GM21526 (cell line): Measurements from ENCODE around the gene UBE2Z.
A peak's percentile ranks its signal among the peaks of the same experiment; 100 is the strongest.
"Not testable (repeated sequence)": the region's sequence is repeated elsewhere in the genome, so short reads cannot be mapped to it uniquely, and the experiment has no call there.

Source experiments
- ATAC-seq: cut with Tn5 transposase; IDR thresholded peaks from one replicate; pipeline ENCODE4 v1.9.1; 2021; ENCODE audit warnings: moderate library complexity; ENCODE audit not compliant: unreplicated experiment, low FRiP score

Gene UBE2Z

DNA sequence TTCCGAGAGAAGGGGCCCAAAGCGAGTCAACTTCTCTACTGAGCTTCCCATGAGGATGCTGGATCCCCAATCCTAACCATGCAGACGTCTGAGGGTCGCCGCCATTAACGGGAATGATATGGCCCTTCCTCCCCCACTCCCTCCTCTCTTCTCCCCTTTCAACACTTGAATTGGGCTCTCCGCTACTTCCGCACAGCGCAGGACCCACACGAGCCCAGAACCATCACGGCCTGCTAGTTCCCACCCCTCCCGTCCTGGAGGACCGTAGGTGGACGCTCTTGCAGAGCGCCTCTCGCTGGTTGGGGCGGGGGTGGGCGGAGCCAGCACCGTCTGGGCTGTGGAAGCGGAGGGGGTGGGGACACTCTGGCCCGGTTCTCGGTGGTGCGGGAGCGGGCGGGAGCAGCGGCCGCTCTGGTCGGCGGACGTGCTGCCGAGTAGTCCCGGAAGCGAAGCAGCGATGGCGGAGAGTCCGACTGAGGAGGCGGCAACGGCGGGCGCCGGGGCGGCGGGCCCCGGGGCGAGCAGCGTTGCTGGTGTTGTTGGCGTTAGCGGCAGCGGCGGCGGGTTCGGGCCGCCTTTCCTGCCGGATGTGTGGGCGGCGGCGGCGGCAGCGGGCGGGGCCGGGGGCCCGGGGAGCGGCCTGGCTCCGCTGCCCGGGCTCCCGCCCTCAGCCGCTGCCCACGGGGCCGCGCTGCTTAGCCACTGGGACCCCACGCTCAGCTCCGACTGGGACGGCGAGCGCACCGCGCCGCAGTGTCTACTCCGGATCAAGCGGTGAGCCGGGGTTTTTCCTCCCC, at the start of gene UBE2Z:
Gene UBE2Z (plus strand): TSS at position 361 of the 797 bp plus-strand sequence. CDS start 97 bp downstream, at position 458.
- peak; percentile 62 for ATAC-seq

- no peak for ATAC-seq
These were observed 48.2 kb upstream of the UBE2Z start for GRCh38 chr17:48860034-48860433.

GRCh38 chr17:48860456-48860855, 47.8 kb upstream of the UBE2Z start:
- no peak for ATAC-seq

DNA sequence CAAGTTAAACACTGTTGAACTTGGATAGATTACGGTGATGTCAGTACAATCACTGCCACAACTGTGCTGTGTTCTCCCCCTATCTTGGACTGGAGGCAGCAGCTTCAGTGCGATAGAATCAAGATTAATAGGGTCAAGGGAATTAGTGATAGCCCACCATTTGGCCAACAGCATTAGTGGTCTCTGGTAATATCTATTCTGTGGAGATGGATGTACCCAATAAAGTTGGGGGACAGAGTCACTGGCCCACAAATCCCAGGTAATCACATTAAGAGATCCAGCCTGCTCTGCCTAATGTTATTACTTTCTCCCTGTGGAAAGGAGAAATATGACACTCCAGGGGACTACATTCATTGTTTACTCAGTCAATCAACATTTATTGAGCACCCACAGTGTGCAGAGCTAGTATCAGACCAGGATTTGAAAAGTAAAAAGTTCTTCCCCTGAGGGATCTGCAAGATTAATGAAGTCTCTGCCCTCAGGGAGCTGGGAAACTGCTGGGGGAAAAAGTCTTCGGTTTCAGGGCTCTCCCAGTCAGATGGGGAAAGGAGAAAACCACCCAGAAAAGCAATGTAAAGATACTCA, 39.2 kb upstream of the UBE2Z start:
- ATAC-seq = no peak

GRCh38 chr17:48869821-48870318, 38.3 kb upstream of the UBE2Z start:
- no peak for ATAC-seq

DNA sequence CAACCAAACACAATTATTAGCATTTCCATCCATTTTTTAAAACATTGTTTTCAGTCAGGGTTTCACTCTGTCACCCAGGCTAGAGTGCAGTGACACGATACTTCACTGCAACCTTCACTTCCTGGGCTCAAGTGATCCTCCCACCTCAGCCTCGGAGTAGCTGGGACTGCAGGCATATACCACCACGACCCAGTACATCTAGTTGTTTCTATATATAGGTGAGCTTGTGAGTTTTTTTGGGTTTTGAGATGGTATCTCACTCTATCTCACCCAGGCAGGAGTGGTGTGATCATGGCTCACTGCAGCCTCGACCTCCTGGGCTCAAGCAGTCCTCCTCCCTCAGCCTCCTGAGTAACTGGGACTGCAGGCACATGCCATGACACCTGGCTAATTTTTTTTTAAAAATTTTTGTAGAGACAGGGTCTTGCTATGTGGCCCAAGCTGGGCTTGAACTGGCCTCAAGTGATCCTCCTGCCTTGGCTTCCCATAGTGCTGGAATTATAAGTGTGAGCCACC, 37.1 kb upstream of the UBE2Z start:
- no peak for ATAC-seq

- ATAC-seq = no peak
These were observed 36.5 kb upstream of the UBE2Z start for GRCh38 chr17:48871551-48872351.

DNA sequence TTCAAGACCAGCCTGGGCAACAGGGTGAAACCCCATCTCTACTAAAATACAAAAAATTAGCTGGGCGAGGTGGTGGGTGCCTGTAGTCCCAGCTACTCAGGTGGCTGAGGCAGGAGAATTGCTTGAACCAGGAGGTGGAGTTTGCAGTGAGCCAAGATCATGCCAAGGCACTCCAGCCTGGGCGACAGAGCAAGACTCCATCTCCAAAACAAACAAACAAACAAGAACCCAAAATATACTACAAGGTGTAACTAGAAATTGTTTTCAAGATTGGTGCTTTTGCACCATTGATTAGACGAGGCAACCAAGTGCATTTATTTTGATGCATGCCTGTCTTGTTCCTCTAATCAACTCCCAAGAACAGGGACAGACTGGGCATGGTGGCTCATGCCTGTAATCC, 35.8 kb upstream of the UBE2Z start:
- not testable (repeated sequence) for ATAC-seq

DNA sequence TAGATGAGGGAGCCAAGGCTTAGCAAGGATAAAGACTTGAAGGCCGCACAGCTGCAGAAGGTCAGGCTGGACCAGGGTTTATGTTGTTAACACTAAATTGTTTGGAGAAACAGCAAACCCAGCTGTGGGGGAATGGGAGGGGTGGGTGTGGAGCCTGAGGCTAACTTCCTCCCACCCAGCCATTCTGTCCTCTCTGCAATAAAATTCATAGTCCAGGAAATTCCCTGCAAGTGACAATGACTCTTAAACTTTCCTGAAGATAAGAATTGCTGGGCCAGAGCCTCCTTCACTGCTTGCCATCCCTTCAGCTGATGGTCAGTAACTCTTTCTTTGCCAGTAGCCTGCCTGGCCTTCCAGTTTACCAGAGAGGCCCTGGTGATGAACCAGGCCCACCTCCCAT, 35.0 kb upstream of the UBE2Z start:
- no peak for ATAC-seq

DNA sequence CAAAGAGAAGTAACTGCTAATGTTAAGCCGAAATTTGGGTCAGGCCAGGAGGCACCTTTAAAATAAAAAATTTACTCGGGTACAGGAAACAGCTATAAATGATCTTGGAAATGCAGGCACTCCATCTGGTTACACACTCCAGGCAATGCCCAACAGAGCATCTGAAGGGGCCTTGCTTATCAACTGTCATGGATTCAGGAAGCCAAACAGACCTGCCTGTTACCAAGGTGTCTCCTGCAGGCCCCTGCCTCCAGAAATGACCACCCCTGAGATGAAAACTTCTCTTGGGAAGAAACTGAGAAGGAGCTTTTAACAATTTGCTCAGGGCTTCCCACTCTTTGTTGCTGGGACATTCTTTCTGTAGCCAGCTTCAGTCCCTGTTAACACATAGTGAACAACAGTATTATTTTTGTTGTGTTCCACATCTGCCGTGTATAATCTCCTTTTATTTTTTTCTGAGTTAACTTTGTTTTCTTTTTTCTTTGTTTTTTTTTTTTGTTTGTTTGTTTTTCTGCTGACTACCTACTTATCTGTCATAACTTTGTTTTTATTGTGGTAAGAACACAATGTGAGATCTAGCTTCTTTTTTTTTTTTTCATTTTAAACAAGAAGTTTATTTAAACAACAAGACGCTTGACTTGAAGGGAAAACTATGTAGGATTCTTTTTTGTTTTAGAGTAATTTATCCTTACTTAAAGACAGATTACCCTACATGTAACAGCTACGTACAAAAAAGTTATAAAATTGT, 34.3 kb upstream of the UBE2Z start:
- ATAC-seq = no peak

DNA sequence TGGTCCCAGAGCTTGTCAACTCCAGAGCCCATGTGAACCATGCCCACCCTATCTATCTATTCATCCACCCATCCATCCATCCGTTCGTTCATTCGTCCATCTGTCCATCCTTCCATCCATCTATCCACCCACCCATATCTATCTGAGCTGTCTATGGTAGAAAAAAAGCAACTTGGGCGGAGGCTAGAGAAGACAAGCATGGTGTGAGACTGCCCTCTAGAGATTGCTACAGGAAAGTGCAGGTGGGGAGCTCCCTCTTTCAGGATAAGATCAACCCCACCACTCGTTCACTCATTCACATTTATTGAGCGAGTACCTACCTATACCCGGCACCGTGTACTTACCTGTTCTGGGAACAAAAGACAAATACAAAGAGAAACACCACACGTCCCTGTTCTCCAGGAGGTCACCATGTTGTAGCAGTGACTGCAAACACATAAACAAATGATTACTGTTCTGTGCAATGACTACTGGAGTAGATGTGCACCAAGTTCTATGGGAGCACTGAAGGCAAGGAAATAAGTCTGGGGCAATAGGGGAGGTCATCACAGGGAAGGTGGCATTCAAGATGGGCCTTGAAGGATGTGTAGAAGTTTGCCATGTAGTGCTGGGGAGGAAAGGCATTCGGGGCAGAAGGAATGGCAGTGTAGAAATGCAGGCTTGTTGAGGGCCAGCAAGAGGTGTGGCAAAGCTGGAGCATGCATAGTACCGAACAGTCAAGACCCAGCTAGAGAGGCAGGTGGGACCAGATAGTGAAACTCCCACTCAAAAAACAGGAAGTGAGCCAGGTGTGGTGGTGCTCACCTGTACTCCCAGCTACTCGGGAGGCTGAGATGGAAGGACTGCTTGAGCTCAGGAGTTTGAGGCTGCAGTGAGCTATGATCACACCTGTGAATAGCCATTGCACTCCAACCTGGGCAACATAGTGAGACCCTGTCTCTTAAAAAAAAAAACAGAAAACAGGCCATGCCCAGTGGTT, 29.0 kb upstream of the UBE2Z start:
- ATAC-seq = no peak

GRCh38 chr17:48882272-48882671, 25.9 kb upstream of the UBE2Z start:
- ATAC-seq = no peak

GRCh38 chr17:48883171-48883570, 25.0 kb upstream of the UBE2Z start:
- no peak for ATAC-seq

DNA sequence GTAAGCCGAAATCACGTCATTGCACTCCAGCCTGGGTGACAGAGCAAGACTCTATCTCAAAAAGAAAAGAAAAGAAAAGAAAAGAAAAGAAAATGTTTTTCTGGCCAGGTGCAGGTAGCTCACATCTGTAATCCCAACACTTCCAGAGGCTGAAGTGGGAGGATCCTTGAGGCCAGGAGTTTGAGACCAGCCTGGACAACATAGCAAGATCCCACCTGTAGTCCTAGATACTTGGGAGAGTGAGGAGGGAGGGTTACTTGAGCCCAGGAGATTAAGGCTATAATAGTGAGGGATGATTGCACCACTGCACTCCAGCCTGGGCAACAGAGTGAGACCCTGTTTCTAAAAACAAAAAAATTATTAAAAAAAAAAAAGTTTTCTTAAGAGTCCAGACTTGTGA, 18.1 kb upstream of the UBE2Z start:
- no peak for ATAC-seq

- no peak for ATAC-seq
These were observed 15.1 kb upstream of the UBE2Z start for GRCh38 chr17:48892940-48893645.

DNA sequence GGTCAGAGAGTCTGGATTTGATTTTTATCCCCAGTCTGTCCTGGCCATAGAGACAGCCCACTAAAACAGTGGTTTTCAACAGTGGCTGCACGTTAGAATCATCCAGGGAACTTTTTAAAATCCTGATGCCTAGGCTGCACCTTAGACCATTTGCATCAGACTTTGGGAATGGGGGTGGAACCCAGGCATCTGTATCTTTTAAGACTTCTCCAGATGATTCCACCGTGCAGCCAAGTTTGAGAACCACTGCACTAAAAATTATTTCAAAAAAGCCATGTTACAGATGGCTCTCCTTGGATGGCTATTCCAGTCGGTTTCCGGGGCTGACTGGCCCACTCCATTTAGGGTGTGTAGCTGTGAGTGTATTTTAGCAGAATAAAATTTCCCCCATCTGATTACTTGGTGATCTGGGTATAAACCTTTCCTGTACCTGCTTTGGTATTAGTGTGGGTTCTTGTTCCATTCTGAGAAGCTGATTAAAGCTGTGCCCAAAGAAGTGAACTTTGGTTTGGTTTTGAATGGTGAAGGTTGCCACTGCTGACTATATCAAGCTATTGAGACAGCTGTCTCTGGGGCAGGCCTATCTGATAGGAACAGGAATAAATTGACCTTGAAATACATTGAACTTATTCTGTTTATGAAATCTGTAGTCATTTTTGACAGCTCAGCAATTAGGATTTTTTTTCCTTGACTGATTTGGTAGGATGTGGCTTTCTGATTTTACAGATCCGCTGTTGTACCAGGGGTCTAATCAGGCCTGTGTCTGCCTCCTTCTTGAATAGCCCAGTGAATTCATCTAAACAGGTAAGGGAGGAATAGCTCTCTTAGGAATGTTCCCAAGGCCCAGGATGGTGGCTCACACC, 14.3 kb upstream of the UBE2Z start:
- ATAC-seq = no peak

- ATAC-seq = no peak
These were observed 13.3 kb upstream of the UBE2Z start for GRCh38 chr17:48894886-48895285.

DNA sequence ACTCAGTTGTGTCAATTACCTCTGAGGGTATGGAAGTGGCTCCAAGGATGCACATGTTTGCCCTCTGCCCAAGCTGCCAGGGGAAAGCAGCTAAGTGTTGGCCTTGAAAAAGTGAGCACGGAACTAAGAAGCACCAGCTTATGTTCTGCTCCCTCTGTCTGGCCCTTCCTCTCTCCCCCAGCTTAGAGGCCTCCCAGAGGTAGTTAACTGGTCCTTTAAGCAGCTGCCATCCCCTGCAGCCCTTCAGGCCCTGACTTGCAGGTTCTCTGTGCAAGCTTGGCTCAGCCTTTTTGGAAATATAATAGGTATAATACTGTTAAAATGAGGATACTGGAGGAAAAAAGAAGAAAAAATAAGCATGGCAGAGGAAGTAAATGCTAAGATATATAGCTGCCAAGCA, 7.0 kb upstream of the UBE2Z start:
- no peak for ATAC-seq
